Gastroesophageal sphincter (tissue), 3 donors: Measurements from ENCODE around the gene HDAC4.

ENCODE experiments used
- EP300 ChIP-seq: sonication (generic); formaldehyde crosslinking; IDR thresholded peaks from one replicate; pipeline ENCODE4 v1.6.1; 2017; ENCODE audit warnings: antibody characterized with exemption, mild to moderate bottlenecking
- POLR2A ChIP-seq, 2 donors: fragments of 450-650 bp; IDR thresholded peaks; one replicate each; pipeline ENCODE4 v1.6.1; 2017; ENCODE audit warnings: antibody characterized with exemption in 2 of 2, mild to moderate bottlenecking in 2 of 2, moderate library complexity in 1 of 2
- POLR2AphosphoS5 ChIP-seq: sonication (generic); formaldehyde crosslinking; IDR thresholded peaks from one replicate; pipeline ENCODE4 v1.6.1; 2017; ENCODE audit warnings: antibody characterized with exemption
- TF ChIP-seq, protein P1 (sequence below), 4 experiments: fragments of 200-600 bp in 2 of 4; fragments of 450-650 bp in 2 of 4; sonication (generic) in 1 of 4; IDR thresholded peaks; one replicate each; pipeline ENCODE4 v1.5.1; 2017 to 2019; ENCODE audit warnings: antibody characterized with exemption in 4 of 4, mild to moderate bottlenecking in 2 of 4, moderate library complexity in 2 of 4

DNA sequence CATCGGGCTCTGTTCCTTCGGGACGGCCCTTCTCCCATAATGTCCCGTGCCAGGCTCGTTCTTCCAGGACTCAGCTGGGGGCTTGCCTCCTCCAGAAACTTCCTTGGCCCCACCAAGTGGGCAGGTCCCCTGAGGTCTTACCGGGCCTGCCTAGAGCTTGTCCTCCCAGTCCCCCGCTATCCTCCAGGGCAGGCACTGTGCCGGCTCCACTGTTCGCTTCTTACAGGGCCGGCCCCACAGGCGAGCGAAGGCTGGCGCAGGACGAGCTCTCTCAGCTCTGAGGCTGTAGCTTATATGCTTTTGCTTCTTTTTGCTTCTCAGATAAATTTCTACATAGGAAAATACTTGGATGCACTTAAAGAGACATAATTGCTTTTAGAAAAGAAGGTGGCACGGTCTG, 323.6 kb downstream of the HDAC4 start:
- TF ChIP-seq POLR2A (IDR thresholded peaks at IDR 0.05) (no peak), POLR2AphosphoS5 (no peak), EP300 (no peak)
- TF ChIP-seq, protein P1, sequence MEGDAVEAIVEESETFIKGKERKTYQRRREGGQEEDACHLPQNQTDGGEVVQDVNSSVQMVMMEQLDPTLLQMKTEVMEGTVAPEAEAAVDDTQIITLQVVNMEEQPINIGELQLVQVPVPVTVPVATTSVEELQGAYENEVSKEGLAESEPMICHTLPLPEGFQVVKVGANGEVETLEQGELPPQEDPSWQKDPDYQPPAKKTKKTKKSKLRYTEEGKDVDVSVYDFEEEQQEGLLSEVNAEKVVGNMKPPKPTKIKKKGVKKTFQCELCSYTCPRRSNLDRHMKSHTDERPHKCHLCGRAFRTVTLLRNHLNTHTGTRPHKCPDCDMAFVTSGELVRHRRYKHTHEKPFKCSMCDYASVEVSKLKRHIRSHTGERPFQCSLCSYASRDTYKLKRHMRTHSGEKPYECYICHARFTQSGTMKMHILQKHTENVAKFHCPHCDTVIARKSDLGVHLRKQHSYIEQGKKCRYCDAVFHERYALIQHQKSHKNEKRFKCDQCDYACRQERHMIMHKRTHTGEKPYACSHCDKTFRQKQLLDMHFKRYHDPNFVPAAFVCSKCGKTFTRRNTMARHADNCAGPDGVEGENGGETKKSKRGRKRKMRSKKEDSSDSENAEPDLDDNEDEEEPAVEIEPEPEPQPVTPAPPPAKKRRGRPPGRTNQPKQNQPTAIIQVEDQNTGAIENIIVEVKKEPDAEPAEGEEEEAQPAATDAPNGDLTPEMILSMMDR (IDR thresholded peaks at IDR 0.05), result no peak
